C4-2B (cell line): ENCODE data around the gene LRRC53.

Source experiments
- H3K27ac ChIP-seq: fragments of 450-650 bp; 2 replicates; pipeline ENCODE4 v1.5.1; 2017
- CTCF ChIP-seq: fragments of 450-650 bp; conservative IDR thresholded peaks from 2 replicates; pipeline ENCODE4 v1.5.1; 2017; ENCODE audit warnings: mild to moderate bottlenecking
- ZFX ChIP-seq: fragments of 450-650 bp; IDR thresholded peaks from 2 replicates; pipeline ENCODE4 v1.6.1; 2017

Gene LRRC53

GRCh38 chr1:74530892-74531291, 18.5 kb upstream of the LRRC53 start:
- no peak overlapping the region for H3K27ac ChIP-seq
- no peak for TF ChIP-seq ZFX
- TF ChIP-seq CTCF = no peak

- TF ChIP-seq ZFX (no peak), CTCF (no peak)
- no peak overlapping the region for H3K27ac ChIP-seq
These were observed 15.7 kb upstream of the LRRC53 start for GRCh38 chr1:74528123-74528522.

GRCh38 chr1:74526708-74527107, 14.3 kb upstream of the LRRC53 start:
- no peak overlapping the region for H3K27ac ChIP-seq

GRCh38 chr1:74523873-74524480, 11.6 kb upstream of the LRRC53 start:
- H3K27ac ChIP-seq = no peak overlapping the region

More at GRCh38 chr1:74526708-74527107, 14.3 kb upstream of the LRRC53 start:
- no peak for TF ChIP-seq ZFX
- no peak for TF ChIP-seq CTCF

GRCh38 chr1:74522148-74522547, 9.7 kb upstream of the LRRC53 start:
- TF ChIP-seq ZFX (no peak), CTCF (no peak)
- no peak overlapping the region for H3K27ac ChIP-seq

More at GRCh38 chr1:74523873-74524480, 11.6 kb upstream of the LRRC53 start:
- TF ChIP-seq CTCF (no peak), ZFX (no peak)

- no peak for TF ChIP-seq ZFX
- no peak for TF ChIP-seq CTCF
- H3K27ac ChIP-seq = no peak overlapping the region
These were observed 5.2 kb upstream of the LRRC53 start for GRCh38 chr1:74517599-74518051.

GRCh38 chr1:74513411-74514300, 1.2 kb upstream of the LRRC53 start:
- TF ChIP-seq CTCF = no peak
- TF ChIP-seq ZFX = no peak
- no peak overlapping the region for H3K27ac ChIP-seq
